Measurements from ENCODE around the gene RNF223.

GRCh38 chr1:1033731-1034438 is 40.2 kb downstream of the RNF223 start:
- TF ChIP-seq POLR2A (IDR thresholded peaks at IDR 0.05) (no peak), CTCF (IDR thresholded peaks at IDR 0.05) (no peak), POLR2AphosphoS5 (IDR thresholded peaks at IDR 0.05) (no peak)
